H9 (cell line): ENCODE results near the gene R3HDM4. TPM values are rescaled to one million over a fixed set of nuclear protein-coding genes. Genes with fewer than 3 reads are reported as not detected.

Experiments used
- DNase-seq: peaks from one replicate; pipeline ENCODE4 v3.0.0-alpha.2; 2017
- H2AFZ ChIP-seq: one replicate; pipeline ENCODE4 v1.6.1; 2013; ENCODE audit warnings: mild to moderate bottlenecking, low read length, control low read depth, moderate library complexity
- H2AK5ac ChIP-seq: 2 replicates; pipeline ENCODE4 v1.6.1; 2013; ENCODE audit warnings: low read length, control low read depth, mixed read lengths; ENCODE audit not compliant: insufficient read length
- H2BK120ac ChIP-seq: one replicate; pipeline ENCODE4 v1.6.1; 2013; ENCODE audit warnings: low read depth, mild to moderate bottlenecking, low read length, control low read depth, inconsistent platforms; ENCODE audit not compliant: poor library complexity, severe bottlenecking
- H2BK12ac ChIP-seq: 2 replicates; pipeline ENCODE4 v1.6.1; 2013; ENCODE audit warnings: low read length, control low read depth, mixed read lengths, low read depth; ENCODE audit not compliant: insufficient read length
- H2BK15ac ChIP-seq: 2 replicates; pipeline ENCODE4 v1.6.1; 2013; ENCODE audit warnings: low read depth, low read length, control low read depth
- H2BK20ac ChIP-seq: one replicate; pipeline ENCODE4 v1.6.1; 2013; ENCODE audit warnings: low read depth, mild to moderate bottlenecking, low read length, control low read depth, inconsistent platforms; ENCODE audit not compliant: poor library complexity, severe bottlenecking
- H2BK5ac ChIP-seq: 2 replicates; pipeline ENCODE4 v1.6.1; 2013; ENCODE audit warnings: low read length, control low read depth, mixed read lengths; ENCODE audit not compliant: insufficient read length
- H3K14ac ChIP-seq: 2 replicates; pipeline ENCODE4 v1.6.1; 2013; ENCODE audit warnings: low read length, control low read depth; ENCODE audit not compliant: insufficient read depth
- H3K18ac ChIP-seq: 2 replicates; pipeline ENCODE4 v1.6.1; 2013; ENCODE audit warnings: low read depth, mild to moderate bottlenecking, mixed read lengths, low read length, control low read depth; ENCODE audit not compliant: insufficient read length
- H3K23ac ChIP-seq: 2 replicates; pipeline ENCODE4 v1.6.1; 2013; ENCODE audit warnings: low read length, control low read depth, mixed read lengths, low read depth; ENCODE audit not compliant: insufficient read length
- H3K23me2 ChIP-seq: 2 replicates; pipeline ENCODE4 v1.6.1; 2013; ENCODE audit warnings: low read depth, mild to moderate bottlenecking, mixed read lengths, low read length, control low read depth; ENCODE audit not compliant: insufficient read length, poor library complexity, severe bottlenecking
- H3K27ac ChIP-seq: 2 replicates; pipeline ENCODE4 v1.5.1; 2013; ENCODE audit warnings: low read length, control low read depth, mixed read lengths, low read depth; ENCODE audit not compliant: insufficient read length
- H3K27me3 ChIP-seq: 2 replicates; pipeline ENCODE4 v1.6.1; 2013; ENCODE audit warnings: low read length, control low read depth, inconsistent platforms; ENCODE audit not compliant: insufficient read depth
- H3K4ac ChIP-seq: 2 replicates; pipeline ENCODE4 v1.6.1; 2013; ENCODE audit warnings: low read depth, mild to moderate bottlenecking, control low read depth, inconsistent platforms, low read length, moderate library complexity
- H3K4me1 ChIP-seq: 2 replicates; pipeline ENCODE4 v1.6.1; 2013; ENCODE audit warnings: low read length, control low read depth, inconsistent platforms; ENCODE audit not compliant: insufficient read depth
- H3K4me2 ChIP-seq: 2 replicates; pipeline ENCODE4 v1.6.1; 2013; ENCODE audit warnings: low read length, control low read depth, mixed read lengths; ENCODE audit not compliant: insufficient read length, insufficient read depth
- H3K56ac ChIP-seq: 2 replicates; pipeline ENCODE4 v1.6.1; 2013; ENCODE audit warnings: low read depth, mild to moderate bottlenecking, mixed read lengths, low read length, control low read depth; ENCODE audit not compliant: insufficient read length
- H3K79me1 ChIP-seq: 2 replicates; pipeline ENCODE4 v1.6.1; 2013; ENCODE audit warnings: low read depth, mild to moderate bottlenecking, moderate library complexity, low read length, control low read depth, inconsistent platforms; ENCODE audit not compliant: insufficient read depth, poor library complexity, severe bottlenecking
- H3K79me2 ChIP-seq: 2 replicates; pipeline ENCODE4 v1.6.1; 2013; ENCODE audit warnings: low read length, control low read depth, inconsistent platforms; ENCODE audit not compliant: insufficient read depth
- H3K9ac ChIP-seq: 2 replicates; pipeline ENCODE4 v1.6.1; 2013; ENCODE audit warnings: low read length, control low read depth, mixed read lengths; ENCODE audit not compliant: insufficient read length; ENCODE audit errors: extremely low read depth
- H3K9me3 ChIP-seq: one replicate; pipeline ENCODE4 v1.6.1; 2013; ENCODE audit warnings: low read depth, low read length, inconsistent platforms; ENCODE audit not compliant: control insufficient read depth
- H3T11ph ChIP-seq: one replicate; pipeline ENCODE4 v1.6.1; 2013; ENCODE audit warnings: mild to moderate bottlenecking, low read length, control low read depth, inconsistent platforms
- H4K20me1 ChIP-seq: one replicate; pipeline ENCODE4 v1.6.1; 2013; ENCODE audit not compliant: control insufficient read depth, insufficient read length, insufficient read depth
- H4K5ac ChIP-seq: 2 replicates; pipeline ENCODE4 v1.6.1; 2013; ENCODE audit warnings: low read depth, mild to moderate bottlenecking, mixed read lengths, low read length, control low read depth; ENCODE audit not compliant: insufficient read length
- H4K8ac ChIP-seq: replicated peaks from 2 replicates; pipeline ENCODE4 v1.6.1; 2013; ENCODE audit warnings: low read length, control low read depth, mixed read lengths, low read depth; ENCODE audit not compliant: insufficient read length
- H4K91ac ChIP-seq: 2 replicates; pipeline ENCODE4 v1.6.1; 2013; ENCODE audit warnings: low read depth, mild to moderate bottlenecking, moderate library complexity, mixed read lengths, low read length, control low read depth; ENCODE audit not compliant: insufficient read length
- H3K27ac Mint-ChIP-seq, 3 experiments: 2 replicates in 2 of 3; 3 replicates in 1 of 3; pipeline ENCODE4 v1.8.0; 2020 to 2021; ENCODE audit warnings: mixed read lengths in 3 of 3, mild to moderate bottlenecking in 1 of 3, moderate library complexity in 1 of 3
- H3K27me3 Mint-ChIP-seq: 2 replicates; pipeline ENCODE4 v1.8.0; 2021; ENCODE audit warnings: low read depth, mild to moderate bottlenecking, moderate library complexity, mixed read lengths
- H3K36me3 Mint-ChIP-seq, 3 experiments: 2 replicates in 2 of 3; 3 replicates in 1 of 3; pipeline ENCODE4 v1.8.0; 2020 to 2021; ENCODE audit warnings: low read depth in 3 of 3, mixed read lengths in 3 of 3; ENCODE audit not compliant: insufficient read depth in 1 of 3
- H3K4me1 Mint-ChIP-seq, 2 experiments: 2 replicates each; pipeline ENCODE4 v1.8.0; 2020; ENCODE audit warnings: mixed read lengths in 2 of 2
- H3K4me3 Mint-ChIP-seq, 2 experiments: 2 replicates in 1 of 2; 3 replicates in 1 of 2; pipeline ENCODE4 v1.8.0; 2020 to 2021; ENCODE audit warnings: mild to moderate bottlenecking in 2 of 2, mixed read lengths in 2 of 2, moderate library complexity in 1 of 2
- H3K9me3 Mint-ChIP-seq, 2 experiments: 2 replicates in 1 of 2; 3 replicates in 1 of 2; pipeline ENCODE4 v1.8.0; 2020; ENCODE audit warnings: mild to moderate bottlenecking in 2 of 2, mixed read lengths in 2 of 2, moderate library complexity in 1 of 2
- CTCF ChIP-seq: fragments of 200-600 bp; sonication (generic); conservative IDR thresholded peaks from 3 replicates; pipeline ENCODE4 v1.8.0; 2021; ENCODE audit warnings: antibody characterized with exemption, mild to moderate bottlenecking
- WGBS: extraction: QIAGEN DNeasy Blood & Tissue Kit; methylation state at CpG from one replicate; pipeline ENCODE4 v1.1.7; 2013; ENCODE audit warnings: missing lambda C conversion rate, low lambda C conversion rate, mixed read lengths; ENCODE audit not compliant: insufficient read length; ENCODE audit errors: extremely low coverage; 5-methylcytosine and 5-hydroxymethylcytosine counted together
- total RNA-seq: library from RNA; stranded (reverse); gene quantifications from 2 replicates; pipeline ENCODE4 v1.2.1, GENCODE V29; 2021

The R3HDM4 gene
- total RNA-seq, 1 experiment from 2014 or later, result 66.4 TPM

- Histone ChIP-seq H3K14ac (no peak overlapping the region), H3K23me2 (peaks cover 3% of the 10 kb centered on the region), H4K91ac (no peak overlapping the region), H3K9me3 (no peaks in the 10 kb centered on the region), H3K56ac (no peak overlapping the region), H3K18ac (no peak overlapping the region), H2BK15ac (no peak overlapping the region), H3K9ac (no peak overlapping the region), H2BK120ac (no peak overlapping the region), H3K23ac (no peak overlapping the region), H3K27ac (no peak overlapping the region), H2AFZ (no peak overlapping the region), H3K4ac (no peak overlapping the region), H3K79me2 (no peaks in the 10 kb centered on the region), H2BK5ac (no peak overlapping the region), H2AK5ac (no peak overlapping the region), H3K4me1 (no peaks in the 10 kb centered on the region), H4K5ac (no peak overlapping the region), H3K27me3 (no peaks in the 10 kb centered on the region), H4K8ac (no peak overlapping the region), H2BK12ac (no peak overlapping the region), H4K20me1 (no peaks in the 10 kb centered on the region), H3T11ph (no peak overlapping the region), H2BK20ac (no peak overlapping the region), H3K79me1 (no peaks in the 10 kb centered on the region), H3K4me2 (no peak overlapping the region)
- Mint-ChIP-seq H3K27me3 (no peaks in the 10 kb centered on the region), H3K27ac (no peak overlapping the region), H3K36me3 (peaks cover 23 to 57% (median 45%) of the 10 kb centered on the region in 3 experiments), H3K4me1 (no peaks in the 10 kb centered on the region), H3K4me3 (no peak overlapping the region; a peak in 1 of 5 replicates), H3K9me3 (no peaks in the 10 kb centered on the region)
- WGBS, result no CpG with 5 or more reads among the region's 22 CpGs
- DNase-seq, result peak; percentile 66
- no peak; the same call in 2 of the 3 replicates for TF ChIP-seq CTCF
These were observed 29.3 kb downstream of the R3HDM4 start for GRCh38 chr19:883661-884211.
